ENCODE measurements around the gene CDH23.

CDH23 gene

GRCh38 chr10:71713135-71714030 lies 316.7 kb downstream of the CDH23 start:
- H3K36me3 ChIP-seq (ENCODE audit: insufficient read depth, low read length) = no peaks in the 10 kb centered on the region
- peak overlapping the region; percentile 69 for H3K9ac ChIP-seq (ENCODE audit: low read length)
- H3K27ac ChIP-seq (ENCODE audit: low read depth, low read length) = peak overlapping the region; percentile 93
- H3K27me3 ChIP-seq (ENCODE audit: control insufficient read depth in 1 of 2, insufficient read depth in 2 of 2, low read length in 2 of 2) = no peaks in the 10 kb centered on the region
- peaks cover 38% of the 10 kb centered on the region for H3K4me1 ChIP-seq (ENCODE audit: insufficient read depth, low read length)
- peak overlapping the region in 1 of 2 donors; percentile 21 for H3K4me3 ChIP-seq (ENCODE audit: low read depth in 1 of 2, low read length in 2 of 2)
- H3K9me3 ChIP-seq (ENCODE audit: low read length) = no peaks in the 10 kb centered on the region

GRCh38 chr10:71714031-71714410 lies 317.3 kb downstream of the CDH23 start:
- Histone ChIP-seq H3K4me3 (ENCODE audit: low read depth in 1 of 2, low read length in 2 of 2) (peak overlapping the region in 1 of 2 donors; percentile 21), H3K9me3 (ENCODE audit: low read length) (no peaks in the 10 kb centered on the region), H3K9ac (ENCODE audit: low read length) (peak overlapping the region; percentile 69), H3K27me3 (ENCODE audit: control insufficient read depth in 1 of 2, insufficient read depth in 2 of 2, low read length in 2 of 2) (no peaks in the 10 kb centered on the region), H3K4me1 (ENCODE audit: insufficient read depth, low read length) (peaks cover 38% of the 10 kb centered on the region), H3K36me3 (ENCODE audit: insufficient read depth, low read length) (no peaks in the 10 kb centered on the region), H3K27ac (ENCODE audit: low read depth, low read length) (peak overlapping the region; percentile 93)

- peaks cover 38% of the 10 kb centered on the region for H3K4me1 ChIP-seq (ENCODE audit: insufficient read depth, low read length)
- H3K9ac ChIP-seq (ENCODE audit: low read length) = peak overlapping the region; percentile 69
- H3K27me3 ChIP-seq (ENCODE audit: control insufficient read depth in 1 of 2, insufficient read depth in 2 of 2, low read length in 2 of 2) = no peaks in the 10 kb centered on the region
- H3K27ac ChIP-seq (ENCODE audit: low read depth, low read length) = peak overlapping the region; percentile 93
- peak overlapping the region in 1 of 2 donors; percentile 21 for H3K4me3 ChIP-seq (ENCODE audit: low read depth in 1 of 2, low read length in 2 of 2)
- no peaks in the 10 kb centered on the region for H3K9me3 ChIP-seq (ENCODE audit: low read length)
- H3K36me3 ChIP-seq (ENCODE audit: insufficient read depth, low read length) = no peaks in the 10 kb centered on the region
Measured at GRCh38 chr10:71714592-71714991, 317.9 kb downstream of the CDH23 start.

GRCh38 chr10:71715026-71715425 lies 318.3 kb downstream of the CDH23 start:
- Histone ChIP-seq H3K9me3 (ENCODE audit: low read length) (no peaks in the 10 kb centered on the region), H3K27me3 (ENCODE audit: control insufficient read depth in 1 of 2, insufficient read depth in 2 of 2, low read length in 2 of 2) (no peaks in the 10 kb centered on the region), H3K4me1 (ENCODE audit: insufficient read depth, low read length) (peaks cover 38% of the 10 kb centered on the region), H3K9ac (ENCODE audit: low read length) (no peak overlapping the region), H3K27ac (ENCODE audit: low read depth, low read length) (peak overlapping the region; percentile 93), H3K36me3 (ENCODE audit: insufficient read depth, low read length) (no peaks in the 10 kb centered on the region), H3K4me3 (ENCODE audit: low read depth in 1 of 2, low read length in 2 of 2) (no peak overlapping the region)

GRCh38 chr10:71715860-71716259 lies 319.1 kb downstream of the CDH23 start:
- no peaks in the 10 kb centered on the region for H3K9me3 ChIP-seq (ENCODE audit: low read length)
- H3K36me3 ChIP-seq (ENCODE audit: insufficient read depth, low read length) = no peaks in the 10 kb centered on the region
- H3K27ac ChIP-seq (ENCODE audit: low read depth, low read length) = no peak overlapping the region
- no peak overlapping the region for H3K4me3 ChIP-seq (ENCODE audit: low read depth in 1 of 2, low read length in 2 of 2)
- H3K4me1 ChIP-seq (ENCODE audit: insufficient read depth, low read length) = peaks cover 38% of the 10 kb centered on the region
- H3K27me3 ChIP-seq (ENCODE audit: control insufficient read depth in 1 of 2, insufficient read depth in 2 of 2, low read length in 2 of 2) = no peaks in the 10 kb centered on the region
- H3K9ac ChIP-seq (ENCODE audit: low read length) = no peak overlapping the region

GRCh38 chr10:71716426-71716825 lies 319.7 kb downstream of the CDH23 start:
- Histone ChIP-seq H3K27me3 (ENCODE audit: control insufficient read depth in 1 of 2, insufficient read depth in 2 of 2, low read length in 2 of 2) (no peaks in the 10 kb centered on the region), H3K4me1 (ENCODE audit: insufficient read depth, low read length) (peaks cover 38% of the 10 kb centered on the region), H3K9me3 (ENCODE audit: low read length) (no peaks in the 10 kb centered on the region), H3K9ac (ENCODE audit: low read length) (no peak overlapping the region), H3K4me3 (ENCODE audit: low read depth in 1 of 2, low read length in 2 of 2) (no peak overlapping the region), H3K36me3 (ENCODE audit: insufficient read depth, low read length) (no peaks in the 10 kb centered on the region), H3K27ac (ENCODE audit: low read depth, low read length) (no peak overlapping the region)

- Histone ChIP-seq H3K27ac (ENCODE audit: low read depth, low read length) (no peak overlapping the region), H3K9ac (ENCODE audit: low read length) (no peak overlapping the region), H3K36me3 (ENCODE audit: insufficient read depth, low read length) (no peaks in the 10 kb centered on the region), H3K9me3 (ENCODE audit: low read length) (no peaks in the 10 kb centered on the region), H3K27me3 (ENCODE audit: control insufficient read depth in 1 of 2, insufficient read depth in 2 of 2, low read length in 2 of 2) (no peaks in the 10 kb centered on the region), H3K4me3 (ENCODE audit: low read depth in 1 of 2, low read length in 2 of 2) (no peak overlapping the region), H3K4me1 (ENCODE audit: insufficient read depth, low read length) (peaks cover 38% of the 10 kb centered on the region)
Measured at GRCh38 chr10:71717056-71717455, 320.3 kb downstream of the CDH23 start.

GRCh38 chr10:71717551-71717951 lies 320.8 kb downstream of the CDH23 start:
- H3K27me3 ChIP-seq (ENCODE audit: control insufficient read depth in 1 of 2, insufficient read depth in 2 of 2, low read length in 2 of 2) = no peaks in the 10 kb centered on the region
- H3K9ac ChIP-seq (ENCODE audit: low read length) = no peak overlapping the region
- H3K27ac ChIP-seq (ENCODE audit: low read depth, low read length) = no peak overlapping the region
- H3K4me3 ChIP-seq (ENCODE audit: low read depth in 1 of 2, low read length in 2 of 2) = no peak overlapping the region
- H3K36me3 ChIP-seq (ENCODE audit: insufficient read depth, low read length) = no peaks in the 10 kb centered on the region
- no peaks in the 10 kb centered on the region for H3K9me3 ChIP-seq (ENCODE audit: low read length)
- peaks cover 35% of the 10 kb centered on the region for H3K4me1 ChIP-seq (ENCODE audit: insufficient read depth, low read length)

GRCh38 chr10:71718165-71718698 lies 321.5 kb downstream of the CDH23 start:
- H3K27me3 ChIP-seq (ENCODE audit: control insufficient read depth in 1 of 2, insufficient read depth in 2 of 2, low read length in 2 of 2) = no peaks in the 10 kb centered on the region
- no peaks in the 10 kb centered on the region for H3K9me3 ChIP-seq (ENCODE audit: low read length)
- H3K36me3 ChIP-seq (ENCODE audit: insufficient read depth, low read length) = no peaks in the 10 kb centered on the region
- no peak overlapping the region for H3K9ac ChIP-seq (ENCODE audit: low read length)
- no peak overlapping the region for H3K4me3 ChIP-seq (ENCODE audit: low read depth in 1 of 2, low read length in 2 of 2)
- peaks cover 28% of the 10 kb centered on the region for H3K4me1 ChIP-seq (ENCODE audit: insufficient read depth, low read length)
- H3K27ac ChIP-seq (ENCODE audit: low read depth, low read length) = no peak overlapping the region

- Histone ChIP-seq H3K36me3 (ENCODE audit: insufficient read depth, low read length) (no peaks in the 10 kb centered on the region), H3K9me3 (ENCODE audit: low read length) (no peaks in the 10 kb centered on the region), H3K4me3 (ENCODE audit: low read depth in 1 of 2, low read length in 2 of 2) (no peak overlapping the region), H3K4me1 (ENCODE audit: insufficient read depth, low read length) (peaks cover 20% of the 10 kb centered on the region), H3K9ac (ENCODE audit: low read length) (no peak overlapping the region), H3K27ac (ENCODE audit: low read depth, low read length) (no peak overlapping the region), H3K27me3 (ENCODE audit: control insufficient read depth in 1 of 2, insufficient read depth in 2 of 2, low read length in 2 of 2) (no peaks in the 10 kb centered on the region)
Measured at GRCh38 chr10:71719042-71719441, 322.3 kb downstream of the CDH23 start.

GRCh38 chr10:71719464-71720201 lies 322.9 kb downstream of the CDH23 start, which contains the start of gene C10orf105:
Gene C10orf105, minus strand, starts transcription at chr10:71719778. Its CDS starts 3,441 bp downstream, at chr10:71716337.
- Histone ChIP-seq H3K27ac (ENCODE audit: low read depth, low read length) (no peak within 1 kb of the TSS), H3K4me3 (ENCODE audit: low read depth in 1 of 2, low read length in 2 of 2) (no peak within 1 kb of the TSS), H3K27me3 (ENCODE audit: control insufficient read depth in 1 of 2, insufficient read depth in 2 of 2, low read length in 2 of 2) (no peaks in the 10 kb centered on the region), H3K36me3 (ENCODE audit: insufficient read depth, low read length) (no peaks in the 10 kb centered on the region), H3K4me1 (ENCODE audit: insufficient read depth, low read length) (peaks cover 14% of the 10 kb centered on the region), H3K9me3 (ENCODE audit: low read length) (no peaks in the 10 kb centered on the region), H3K9ac (ENCODE audit: low read length) (no peak within 1 kb of the TSS)
